ENCODE measurements around the gene PLEKHG7. TPM values are rescaled to one million over a fixed set of nuclear protein-coding genes. Genes with fewer than 3 reads are reported as not detected.

PLEKHG7 gene
- total and polyA plus RNA-seq, 4 donors: 0.08 to 0.28 (median 0.13) TPM

- TF ChIP-seq RAD21 (IDR thresholded peaks at IDR 0.05) (no peak), SP1 (IDR thresholded peaks at IDR 0.05) (no peak), ATF3 (IDR thresholded peaks at IDR 0.05) (no peak), FOXA2 (IDR thresholded peaks at IDR 0.05) (no peak), REST (IDR thresholded peaks at IDR 0.05) (no peak), CTCF (IDR thresholded peaks at IDR 0.05; ENCODE audit: low read depth, low read length, missing input control) (no peak), NR2F2 (IDR thresholded peaks at IDR 0.05) (no peak), MAX (IDR thresholded peaks at IDR 0.05) (no peak)
- Histone ChIP-seq H3K27me3 (ENCODE audit: control insufficient read depth in 4 of 4, insufficient read depth in 4 of 4, low read length in 3 of 4) (no peaks in the 10 kb centered on the region), H3K36me3 (ENCODE audit: control insufficient read depth in 4 of 4, insufficient read depth in 3 of 4, low read depth in 1 of 4, low read length in 3 of 4) (no peaks in the 10 kb centered on the region), H3K9me3 (ENCODE audit: control insufficient read depth in 4 of 4, low read length in 3 of 4) (peaks cover 0 to 1% (median 0%) of the 10 kb centered on the region in 4 donors), H3K4me3 (ENCODE audit: low read depth in 1 of 3, low read length in 3 of 3) (no peak overlapping the region), H3K27ac (ENCODE audit: low read depth in 1 of 2, low read length in 2 of 2) (no peak overlapping the region), H3K4me1 (ENCODE audit: control insufficient read depth in 4 of 4, insufficient read depth in 4 of 4, low read length in 3 of 4) (no peaks in the 10 kb centered on the region), H3K9ac (ENCODE audit: low read depth in 1 of 2, low read length in 2 of 2) (no peak overlapping the region)
- DNase-seq (ENCODE audit: low spot score): no peak
- 62% methylated on average over 6 of the region's 6 CpGs for WGBS
These were observed 16.9 kb downstream of the PLEKHG7 start for GRCh38 chr12:92719674-92720073.

GRCh38 chr12:92721130-92721529, 18.3 kb downstream of the PLEKHG7 start:
- Histone ChIP-seq H3K27me3 (ENCODE audit: control insufficient read depth in 4 of 4, insufficient read depth in 4 of 4, low read length in 3 of 4) (no peaks in the 10 kb centered on the region), H3K27ac (ENCODE audit: low read depth in 1 of 2, low read length in 2 of 2) (no peak overlapping the region), H3K9me3 (ENCODE audit: control insufficient read depth in 4 of 4, low read length in 3 of 4) (peaks cover 0 to 1% (median 0%) of the 10 kb centered on the region in 4 donors), H3K4me1 (ENCODE audit: control insufficient read depth in 4 of 4, insufficient read depth in 4 of 4, low read length in 3 of 4) (no peaks in the 10 kb centered on the region), H3K4me3 (ENCODE audit: low read depth in 1 of 3, low read length in 3 of 3) (no peak overlapping the region), H3K9ac (ENCODE audit: low read depth in 1 of 2, low read length in 2 of 2) (no peak overlapping the region), H3K36me3 (ENCODE audit: control insufficient read depth in 4 of 4, insufficient read depth in 3 of 4, low read depth in 1 of 4, low read length in 3 of 4) (no peaks in the 10 kb centered on the region)
- WGBS: 83% methylated on average over 8 of the region's 8 CpGs
- no peak for DNase-seq (ENCODE audit: low spot score)
- TF ChIP-seq RAD21 (IDR thresholded peaks at IDR 0.05) (no peak), GABPA (IDR thresholded peaks at IDR 0.05 in 1 of 2, conservative IDR thresholded peaks at IDR 0.05 in 1 of 2) (no peak), JUND (IDR thresholded peaks at IDR 0.05) (no peak), YY1 (IDR thresholded peaks at IDR 0.05) (no peak), REST (IDR thresholded peaks at IDR 0.05) (no peak), FOXA1 (IDR thresholded peaks at IDR 0.05) (no peak), FOXA2 (IDR thresholded peaks at IDR 0.05) (no peak), ZBTB33 (IDR thresholded peaks at IDR 0.05) (no peak), RXRA (IDR thresholded peaks at IDR 0.05) (no peak), HNF4G (IDR thresholded peaks at IDR 0.05) (no peak), MAX (IDR thresholded peaks at IDR 0.05) (no peak), NR2F2 (IDR thresholded peaks at IDR 0.05) (no peak), TAF1 (conservative IDR thresholded peaks at IDR 0.05) (no peak), HNF4A (conservative IDR thresholded peaks at IDR 0.05) (no peak), ATF3 (IDR thresholded peaks at IDR 0.05) (no peak), SP1 (IDR thresholded peaks at IDR 0.05) (no peak), EGR1 (IDR thresholded peaks at IDR 0.05; ENCODE audit: low read depth in 2 of 2) (no peak)
